Right atrium auricular region (tissue), 2 donors: ENCODE measurements around the gene CCIN. TPM values are rescaled to one million over a fixed set of nuclear protein-coding genes. Genes with fewer than 3 reads are reported as not detected.

Source experiments
- DNase-seq: peaks from one replicate; pipeline ENCODE4 v3.0.0-alpha.2; 2019; ENCODE audit warnings: low spot score
- H3K27ac ChIP-seq, 2 donors: fragments of 200-600 bp; sonication (generic); 1 replicate in 1 of 2; 2 replicates in 1 of 2; pipeline ENCODE4 v1.5.1; 2016 to 2019
- H3K27me3 ChIP-seq, 2 donors: fragments of 200-600 bp; sonication (generic); one replicate each; pipeline versions ENCODE4 v1.5.1 to v1.6.0; 2017 to 2019
- H3K36me3 ChIP-seq: fragments of 200-600 bp; sonication (generic); one replicate; pipeline ENCODE4 v1.5.1; 2016
- H3K4me1 ChIP-seq, 2 donors: fragments of 200-600 bp; sonication (generic); one replicate each; pipeline versions ENCODE4 v1.5.1 to v1.6.0; 2017 to 2019
- H3K4me3 ChIP-seq, 2 donors: fragments of 200-600 bp; sonication (generic); 1 replicate in 1 of 2; 2 replicates in 1 of 2; pipeline ENCODE4 v1.5.1; 2017 to 2019; ENCODE audit warnings: mild to moderate bottlenecking in 1 of 2, moderate library complexity in 1 of 2
- H3K9me3 ChIP-seq, 2 donors: fragments of 200-600 bp; sonication (generic); one replicate each; pipeline ENCODE4 v1.5.1; 2019
- CTCF ChIP-seq, 2 donors: fragments of 200-600 bp; sonication (generic); IDR thresholded peaks; one replicate each; pipeline ENCODE4 v1.5.1; 2019; ENCODE audit warnings: antibody characterized with exemption in 2 of 2
- total RNA-seq, 2 donors: library from RNA; depleted of rRNA; stranded (reverse); fragments of >200 nt; gene quantifications; one replicate each; pipeline ENCODE4 v1.1.0, GENCODE V29; 2016

The CCIN gene
- total RNA-seq = not detected

GRCh38 chr9:36169166-36169565, at the start of gene CCIN:
Gene CCIN (plus strand): TSS chr9:36169388. CDS start chr9:36169503, 115 bp downstream.
- no peak within 1 kb of the TSS for H3K27ac ChIP-seq
- no peaks in the 10 kb centered on the region for H3K9me3 ChIP-seq
- no peaks in the 10 kb centered on the region for H3K36me3 ChIP-seq
- no peak for TF ChIP-seq CTCF (IDR thresholded peaks at IDR 0.05)
- no peaks in the 10 kb centered on the region for H3K27me3 ChIP-seq
- no peak for DNase-seq
- no peak within 1 kb of the TSS for H3K4me3 ChIP-seq
- H3K4me1 ChIP-seq = peaks cover 0 to 16% of the 10 kb centered on the region in 2 donors

GRCh38 chr9:36119476-36119875, 49.7 kb upstream of the CCIN start:
- TF ChIP-seq CTCF (IDR thresholded peaks at IDR 0.05) = no peak
- H3K36me3 ChIP-seq = peaks cover 22% of the 10 kb centered on the region

GRCh38 chr9:36120705-36121104, 48.5 kb upstream of the CCIN start:
- Histone ChIP-seq H3K4me1 (no peaks in the 10 kb centered on the region), H3K4me3 (no peak overlapping the region), H3K27me3 (no peaks in the 10 kb centered on the region), H3K27ac (no peak overlapping the region), H3K9me3 (no peaks in the 10 kb centered on the region), H3K36me3 (peaks cover 22% of the 10 kb centered on the region)
- no peak for DNase-seq
- no peak for TF ChIP-seq CTCF (IDR thresholded peaks at IDR 0.05)

More at GRCh38 chr9:36119476-36119875, 49.7 kb upstream of the CCIN start:
- Histone ChIP-seq H3K9me3 (no peaks in the 10 kb centered on the region), H3K4me3 (no peak overlapping the region), H3K27ac (no peak overlapping the region), H3K4me1 (no peaks in the 10 kb centered on the region), H3K27me3 (no peaks in the 10 kb centered on the region)
- no peak for DNase-seq

GRCh38 chr9:36121971-36122370, 47.2 kb upstream of the CCIN start:
- peaks cover 22% of the 10 kb centered on the region for H3K36me3 ChIP-seq
- H3K4me1 ChIP-seq = no peaks in the 10 kb centered on the region
- TF ChIP-seq CTCF (IDR thresholded peaks at IDR 0.05) = no peak
- H3K27me3 ChIP-seq = no peaks in the 10 kb centered on the region
- DNase-seq = no peak
- H3K9me3 ChIP-seq = no peaks in the 10 kb centered on the region
- no peak overlapping the region for H3K4me3 ChIP-seq
- no peak overlapping the region for H3K27ac ChIP-seq

GRCh38 chr9:36123515-36123914, 45.7 kb upstream of the CCIN start:
- no peaks in the 10 kb centered on the region for H3K4me1 ChIP-seq
- no peak overlapping the region for H3K27ac ChIP-seq
- no peak overlapping the region for H3K4me3 ChIP-seq
- peaks cover 22% of the 10 kb centered on the region for H3K36me3 ChIP-seq
- DNase-seq = no peak
- TF ChIP-seq CTCF (IDR thresholded peaks at IDR 0.05) = no peak
- H3K9me3 ChIP-seq = no peaks in the 10 kb centered on the region
- no peaks in the 10 kb centered on the region for H3K27me3 ChIP-seq
